ES-I3 (cell line): ENCODE measurements around the gene SULT1C2.
"Not testable (repeated sequence)": the region's sequence is repeated elsewhere in the genome, so short reads cannot be mapped to it uniquely, and the experiment has no call there.

Experiments
- H3K36me3 ChIP-seq: 2 replicates; pipeline ENCODE4 v1.6.1; 2013; ENCODE audit warnings: mild to moderate bottlenecking, low read length, control low read depth, moderate library complexity; ENCODE audit not compliant: insufficient read depth
- H3K4me1 ChIP-seq: 2 replicates; pipeline ENCODE4 v1.6.1; 2013; ENCODE audit warnings: mild to moderate bottlenecking, control low read depth, low read length; ENCODE audit not compliant: insufficient read depth
- H3K9ac ChIP-seq: 2 replicates; pipeline ENCODE4 v1.6.1; 2013; ENCODE audit warnings: low read depth, mild to moderate bottlenecking, low read length, moderate library complexity
- H3K9me3 ChIP-seq: 2 replicates; pipeline ENCODE4 v1.6.1; 2013; ENCODE audit warnings: mild to moderate bottlenecking, low read length, moderate library complexity; ENCODE audit not compliant: control insufficient read depth, insufficient read depth

The SULT1C2 gene

GRCh38 chr2:108270768-108271506, 17.8 kb upstream of the SULT1C2 start:
- Histone ChIP-seq H3K9ac (no peak overlapping the region), H3K36me3 (no peaks in the 10 kb centered on the region), H3K9me3 (no peaks in the 10 kb centered on the region), H3K4me1 (peaks cover 3% of the 10 kb centered on the region; the same call in 1 of the 2 replicates)

- H3K9ac ChIP-seq = no peak overlapping the region
Observed at GRCh38 chr2:108271691-108272253, 16.9 kb upstream of the SULT1C2 start.

GRCh38 chr2:108278631-108279030, 10.1 kb upstream of the SULT1C2 start:
- Histone ChIP-seq H3K4me1 (no peaks in the 10 kb centered on the region), H3K9me3 (no peaks in the 10 kb centered on the region), H3K36me3 (no peaks in the 10 kb centered on the region), H3K9ac (no peak overlapping the region)

More at GRCh38 chr2:108271691-108272253, 16.9 kb upstream of the SULT1C2 start:
- H3K9me3 ChIP-seq = no peaks in the 10 kb centered on the region
- H3K4me1 ChIP-seq = peaks cover 3% of the 10 kb centered on the region; the same call in 1 of the 2 replicates
- H3K36me3 ChIP-seq = no peaks in the 10 kb centered on the region

DNA sequence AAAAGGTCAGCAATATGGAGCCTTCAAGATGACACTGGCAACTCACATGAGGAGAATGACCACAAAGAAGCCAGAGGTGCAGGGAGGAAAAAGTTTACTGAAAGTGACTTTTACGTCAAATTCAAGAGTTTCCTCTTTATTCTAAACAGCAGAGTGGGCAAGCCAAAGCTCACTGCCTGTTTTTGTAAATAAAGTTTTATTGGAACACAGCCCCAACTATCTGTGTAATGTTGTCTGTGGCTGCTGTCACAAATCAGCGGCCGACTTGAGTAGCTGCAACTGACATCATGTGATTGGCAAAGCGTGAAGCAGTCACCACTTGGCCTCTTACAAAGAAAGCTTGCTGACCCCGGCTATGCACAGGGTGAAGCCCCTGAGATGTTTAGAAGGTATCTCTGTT, 9.2 kb upstream of the SULT1C2 start:
- Histone ChIP-seq H3K4me1 (no peaks in the 10 kb centered on the region), H3K9ac (no peak overlapping the region), H3K9me3 (no peaks in the 10 kb centered on the region), H3K36me3 (no peaks in the 10 kb centered on the region)

- H3K36me3 ChIP-seq = no peaks in the 10 kb centered on the region
- H3K9me3 ChIP-seq = no peaks in the 10 kb centered on the region
- H3K9ac ChIP-seq = no peak overlapping the region
- H3K4me1 ChIP-seq = no peaks in the 10 kb centered on the region
Observed at GRCh38 chr2:108280466-108280865, 8.2 kb upstream of the SULT1C2 start.

DNA sequence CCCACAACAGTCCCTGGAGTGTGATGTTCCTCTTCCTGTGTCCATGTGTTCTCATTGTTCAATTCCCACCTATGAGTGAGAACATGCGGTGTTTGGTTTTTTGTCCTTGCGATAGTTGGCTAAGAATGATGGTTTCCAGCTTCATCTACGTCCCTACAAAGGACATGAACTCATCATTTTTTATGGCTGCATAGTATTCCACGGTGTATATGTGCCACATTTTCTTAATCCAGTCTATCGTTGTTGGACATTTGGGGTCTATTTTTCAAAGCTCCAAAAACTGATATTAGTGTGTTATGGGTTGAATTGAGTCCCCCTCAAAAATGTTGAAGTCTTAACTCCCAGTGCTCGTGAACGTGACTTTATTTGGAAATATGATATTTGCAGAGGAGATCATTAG, 4.1 kb upstream of the SULT1C2 start:
- H3K4me1 ChIP-seq, H3K9me3 ChIP-seq, H3K36me3 ChIP-seq, H3K9ac ChIP-seq: not testable (repeated sequence)

GRCh38 chr2:108285616-108286015, 3.1 kb upstream of the SULT1C2 start:
- Histone ChIP-seq H3K9me3 (no peaks in the 10 kb centered on the region), H3K9ac (no peak overlapping the region), H3K4me1 (no peaks in the 10 kb centered on the region), H3K36me3 (no peaks in the 10 kb centered on the region)

DNA sequence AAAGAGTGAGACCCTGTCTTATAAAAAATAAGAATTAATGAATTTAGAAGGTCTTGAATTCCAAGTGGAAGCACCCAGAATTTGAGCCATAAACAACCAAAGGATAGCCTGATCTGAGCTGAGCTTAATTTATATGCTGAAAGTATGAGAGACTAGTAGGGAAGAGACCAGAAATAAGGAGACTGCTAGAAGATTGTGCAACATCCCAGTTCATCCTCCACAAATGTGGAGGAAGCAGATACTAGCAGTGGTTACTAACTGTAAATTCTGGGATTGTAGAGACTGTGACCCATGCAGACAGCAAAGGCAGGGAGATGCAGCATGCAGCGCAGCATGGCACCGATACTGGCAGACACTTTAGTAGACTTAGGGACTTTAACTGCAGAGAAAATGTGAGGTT, 1.5 kb upstream of the SULT1C2 start:
- H3K9ac ChIP-seq = no peak overlapping the region
- H3K36me3 ChIP-seq = no peaks in the 10 kb centered on the region
- H3K9me3 ChIP-seq = no peaks in the 10 kb centered on the region
- no peaks in the 10 kb centered on the region for H3K4me1 ChIP-seq

- no peak overlapping the region for H3K9ac ChIP-seq
- H3K36me3 ChIP-seq = no peaks in the 10 kb centered on the region
- H3K9me3 ChIP-seq = no peaks in the 10 kb centered on the region
- no peaks in the 10 kb centered on the region for H3K4me1 ChIP-seq
Observed at GRCh38 chr2:108293850-108294249, 5.2 kb downstream of the SULT1C2 start.

GRCh38 chr2:108297436-108298141, 8.9 kb downstream of the SULT1C2 start:
- no peaks in the 10 kb centered on the region for H3K36me3 ChIP-seq
- H3K4me1 ChIP-seq = no peaks in the 10 kb centered on the region
- H3K9ac ChIP-seq = no peak overlapping the region
- H3K9me3 ChIP-seq = no peaks in the 10 kb centered on the region

DNA sequence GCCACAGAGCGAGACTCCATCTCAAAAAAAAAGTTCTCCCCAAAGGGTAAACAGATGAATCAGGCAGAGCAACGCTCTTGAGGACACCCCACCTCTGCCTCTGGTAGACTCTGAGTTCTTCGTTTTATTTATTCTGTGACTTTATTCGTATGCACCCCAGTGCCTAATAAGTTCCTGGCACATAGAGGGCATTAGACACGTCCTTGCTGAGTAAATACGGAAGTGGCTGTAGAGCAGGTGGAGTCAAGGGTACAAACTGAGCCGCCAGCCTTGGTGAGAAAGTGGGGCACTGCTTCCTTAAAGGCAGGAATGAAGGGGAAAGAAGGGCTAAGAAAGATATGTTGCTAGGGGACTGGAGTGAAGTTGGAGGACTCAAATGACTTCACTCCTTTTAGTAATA, 12.9 kb downstream of the SULT1C2 start:
- no peaks in the 10 kb centered on the region for H3K9me3 ChIP-seq
- H3K36me3 ChIP-seq = no peaks in the 10 kb centered on the region
- no peaks in the 10 kb centered on the region for H3K4me1 ChIP-seq
- H3K9ac ChIP-seq = no peak overlapping the region

- no peak overlapping the region for H3K9ac ChIP-seq
- no peaks in the 10 kb centered on the region for H3K36me3 ChIP-seq
- no peaks in the 10 kb centered on the region for H3K4me1 ChIP-seq
- H3K9me3 ChIP-seq = no peaks in the 10 kb centered on the region
Observed at GRCh38 chr2:108304975-108305374, 16.3 kb downstream of the SULT1C2 start.

DNA sequence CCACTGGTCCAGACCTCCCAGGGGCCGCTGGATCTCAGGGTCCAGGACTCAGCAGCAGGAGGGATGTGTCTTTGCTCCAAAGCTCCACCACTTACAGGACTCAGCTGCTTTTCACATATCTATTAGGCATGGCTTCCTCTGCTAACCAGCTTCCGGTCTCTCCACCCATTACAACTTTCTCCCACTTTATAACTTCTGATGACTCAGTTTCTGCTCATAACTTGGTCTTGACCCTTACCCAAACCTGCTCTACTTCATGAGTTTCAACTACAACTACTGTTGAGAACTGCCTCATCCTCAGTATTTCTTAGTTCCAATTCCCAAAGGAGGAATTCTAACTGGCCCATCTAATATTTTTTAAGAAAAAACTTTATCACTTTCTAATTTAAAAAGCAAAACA, 17.2 kb downstream of the SULT1C2 start:
- Histone ChIP-seq H3K36me3 (no peaks in the 10 kb centered on the region), H3K9me3 (no peaks in the 10 kb centered on the region), H3K9ac (no peak overlapping the region), H3K4me1 (no peaks in the 10 kb centered on the region)

GRCh38 chr2:108309903-108310302, 21.2 kb downstream of the SULT1C2 start:
- no peak overlapping the region for H3K9ac ChIP-seq
- H3K36me3 ChIP-seq = no peaks in the 10 kb centered on the region
- H3K4me1 ChIP-seq = 0 out of 2 replicates have a peak, but pooled peaks cover 3% of the 10 kb centered on the region
- no peaks in the 10 kb centered on the region; the same call in 1 of the 2 replicates for H3K9me3 ChIP-seq
